ENCODE data around the gene NXN.

- TF ChIP-seq POLR2A (IDR thresholded peaks at IDR 0.05): no peak
- TF ChIP-seq CTCF (IDR thresholded peaks at IDR 0.05): no peak
These were observed 78.2 kb downstream of the NXN start for GRCh38 chr17:901191-901950.
